Sigmoid colon (tissue), 7 donors: ENCODE data around the gene ADAMTS10. TPM values are rescaled to one million over a fixed set of nuclear protein-coding genes. Genes with fewer than 3 reads are reported as not detected.
"Not testable (repeated sequence)": the region's sequence is repeated elsewhere in the genome, so short reads cannot be mapped to it uniquely, and the experiment has no call there.

Experiments used
- DNase-seq: peaks from one replicate; pipeline ENCODE4 v3.0.0-alpha.2; 2019
- H3K27ac ChIP-seq, 4 donors: fragments of 200-600 bp; sonication (generic); one replicate each; pipeline ENCODE4 v1.5.1; 2016 to 2019; ENCODE audit warnings: mild to moderate bottlenecking in 1 of 4
- H3K27me3 ChIP-seq, 3 donors: fragments of 200-600 bp; sonication (generic); one replicate each; pipeline ENCODE4 v1.5.1; 2019; ENCODE audit warnings: mild to moderate bottlenecking in 1 of 3
- H3K36me3 ChIP-seq, 4 donors: fragments of 200-600 bp; sonication (generic); one replicate each; pipeline ENCODE4 v1.5.1; 2016 to 2019
- H3K4me1 ChIP-seq, 4 donors: fragments of 200-600 bp; sonication (generic); one replicate each; pipeline ENCODE4 v1.5.1; 2017 to 2019
- H3K4me3 ChIP-seq, 4 donors: fragments of 200-600 bp; sonication (generic); one replicate each; pipeline ENCODE4 v1.5.1; 2017 to 2019; ENCODE audit warnings: mild to moderate bottlenecking in 2 of 4, moderate library complexity in 1 of 4
- H3K9me3 ChIP-seq, 4 donors: fragments of 200-600 bp in 3 of 4; sonication (generic) in 3 of 4; one replicate each; pipeline versions ENCODE4 v1.5.1 to v1.6.1; 2013 to 2019
- EP300 ChIP-seq, 4 donors: sonication (generic); formaldehyde crosslinking; IDR thresholded peaks; one replicate each; pipeline ENCODE4 v1.6.1; 2017; ENCODE audit warnings: antibody characterized with exemption in 4 of 4
- POLR2A ChIP-seq, 2 donors: fragments of 450-650 bp; IDR thresholded peaks; one replicate each; pipeline ENCODE4 v1.6.1; 2016; ENCODE audit warnings: antibody characterized with exemption in 2 of 2, mild to moderate bottlenecking in 2 of 2, moderate library complexity in 2 of 2
- POLR2AphosphoS5 ChIP-seq, 4 donors: sonication (generic); formaldehyde crosslinking; IDR thresholded peaks; one replicate each; pipeline ENCODE4 v1.6.1; 2017; ENCODE audit warnings: antibody characterized with exemption in 4 of 4
- WGBS, 2 donors: extraction: QIAGEN DNeasy Blood & Tissue Kit; methylation state at CpG; one replicate each; pipeline ENCODE4 v1.1.7; 2013; 5-methylcytosine and 5-hydroxymethylcytosine counted together
- intact Hi-C: fragments of 100-400 bp; cut with DNase I; formaldehyde crosslinking; loops from one replicate; pipeline ENCODE4 v1.15.1; 2023
- polyA plus RNA-seq, 3 donors: library from polyadenylated mRNA; stranded (reverse); fragments of 200-250 nt; gene quantifications; one replicate each; pipeline ENCODE4 v1.2.3, GENCODE V29; 2013
- total RNA-seq, 4 donors: library from RNA; depleted of rRNA; stranded (reverse); fragments of >200 nt; gene quantifications; one replicate each; pipeline ENCODE4 v1.1.0, GENCODE V29; 2016
- TF ChIP-seq, protein P1 (sequence below), 4 experiments: fragments of 450-650 bp in 3 of 4; fragments of 200-600 bp in 1 of 4; IDR thresholded peaks; one replicate each; pipeline ENCODE4 v1.5.1; 2016 to 2019; ENCODE audit warnings: antibody characterized with exemption in 4 of 4, mild to moderate bottlenecking in 3 of 4, moderate library complexity in 2 of 4
- donor health status: healthy with polysubstance abuse.
- donor health status: Bipolar disorder and iron deficiency.
- donor health status: healthy.

The ADAMTS10 gene
- total and polyA plus RNA-seq, 7 donors: 1.2 to 90.6 (median 21.1) TPM; not detected in 1

- intact Hi-C loops: no loop called here
- 80 to 81% methylated on average over 2 of the region's 2 CpGs for WGBS, 2 donors
These were observed 49.3 kb downstream of the ADAMTS10 start for GRCh38 chr19:8561075-8561764.

DNA sequence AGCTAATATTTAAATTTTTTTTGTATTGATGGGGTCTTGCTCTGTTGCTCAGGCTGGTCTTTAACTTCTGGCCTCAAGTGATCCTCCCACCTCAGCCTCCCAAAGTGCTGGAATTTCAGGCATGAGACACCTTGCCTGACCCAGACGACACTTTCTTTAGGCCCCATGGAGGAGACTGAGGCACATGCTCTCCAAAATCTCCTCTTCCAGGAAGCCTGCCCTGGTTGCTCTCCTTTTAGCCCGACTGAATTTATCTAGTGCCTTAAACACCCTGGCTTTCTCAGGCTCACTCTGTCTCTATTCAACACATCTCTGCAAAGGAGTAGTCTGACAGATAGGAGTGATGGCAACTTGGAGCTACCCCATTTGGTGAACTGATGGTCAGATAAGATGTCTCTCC lies 52.2 kb downstream of the ADAMTS10 start:
- intact Hi-C loops: no loop called here
- TF ChIP-seq, protein P1, sequence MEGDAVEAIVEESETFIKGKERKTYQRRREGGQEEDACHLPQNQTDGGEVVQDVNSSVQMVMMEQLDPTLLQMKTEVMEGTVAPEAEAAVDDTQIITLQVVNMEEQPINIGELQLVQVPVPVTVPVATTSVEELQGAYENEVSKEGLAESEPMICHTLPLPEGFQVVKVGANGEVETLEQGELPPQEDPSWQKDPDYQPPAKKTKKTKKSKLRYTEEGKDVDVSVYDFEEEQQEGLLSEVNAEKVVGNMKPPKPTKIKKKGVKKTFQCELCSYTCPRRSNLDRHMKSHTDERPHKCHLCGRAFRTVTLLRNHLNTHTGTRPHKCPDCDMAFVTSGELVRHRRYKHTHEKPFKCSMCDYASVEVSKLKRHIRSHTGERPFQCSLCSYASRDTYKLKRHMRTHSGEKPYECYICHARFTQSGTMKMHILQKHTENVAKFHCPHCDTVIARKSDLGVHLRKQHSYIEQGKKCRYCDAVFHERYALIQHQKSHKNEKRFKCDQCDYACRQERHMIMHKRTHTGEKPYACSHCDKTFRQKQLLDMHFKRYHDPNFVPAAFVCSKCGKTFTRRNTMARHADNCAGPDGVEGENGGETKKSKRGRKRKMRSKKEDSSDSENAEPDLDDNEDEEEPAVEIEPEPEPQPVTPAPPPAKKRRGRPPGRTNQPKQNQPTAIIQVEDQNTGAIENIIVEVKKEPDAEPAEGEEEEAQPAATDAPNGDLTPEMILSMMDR (IDR thresholded peaks at IDR 0.05): no peak
- TF ChIP-seq POLR2A (IDR thresholded peaks at IDR 0.05) (no peak), POLR2AphosphoS5 (IDR thresholded peaks at IDR 0.05) (no peak), EP300 (IDR thresholded peaks at IDR 0.05) (no peak)
- DNase-seq: no peak
- Histone ChIP-seq H3K4me1 (no peaks in the 10 kb centered on the region), H3K36me3 (no peaks in the 10 kb centered on the region), H3K27me3 (no peaks in the 10 kb centered on the region), H3K4me3 (no peak overlapping the region), H3K9me3 (no peaks in the 10 kb centered on the region), H3K27ac (no peak overlapping the region)
- WGBS, 2 donors: 76 to 87% methylated on average over 2 of the region's 2 CpGs

More at GRCh38 chr19:8561075-8561764, 49.3 kb downstream of the ADAMTS10 start:
- Histone ChIP-seq H3K27ac (no peak overlapping the region), H3K9me3 (no peaks in the 10 kb centered on the region), H3K27me3 (no peaks in the 10 kb centered on the region), H3K36me3 (no peaks in the 10 kb centered on the region), H3K4me3 (no peak overlapping the region), H3K4me1 (no peaks in the 10 kb centered on the region)
- no peak for DNase-seq
- TF ChIP-seq POLR2A (IDR thresholded peaks at IDR 0.05) (no peak), POLR2AphosphoS5 (IDR thresholded peaks at IDR 0.05) (no peak), EP300 (IDR thresholded peaks at IDR 0.05) (no peak)
- TF ChIP-seq, protein P1 (IDR thresholded peaks at IDR 0.05): no peak

GRCh38 chr19:8557642-8558238 lies 52.8 kb downstream of the ADAMTS10 start:
- Histone ChIP-seq H3K4me1 (no peaks in the 10 kb centered on the region), H3K9me3 (no peaks in the 10 kb centered on the region), H3K4me3 (no peak overlapping the region), H3K36me3 (no peaks in the 10 kb centered on the region), H3K27me3 (no peaks in the 10 kb centered on the region), H3K27ac (no peak overlapping the region)
- WGBS, 2 donors: 73 to 83% methylated on average over 6 of the region's 6 CpGs
- no peak for DNase-seq
- intact Hi-C loops: no loop called here
- TF ChIP-seq, protein P1 (IDR thresholded peaks at IDR 0.05): no peak
- TF ChIP-seq EP300 (IDR thresholded peaks at IDR 0.05): no peak
- no peak for TF ChIP-seq POLR2AphosphoS5 (IDR thresholded peaks at IDR 0.05)
- TF ChIP-seq POLR2A (IDR thresholded peaks at IDR 0.05): no peak

DNA sequence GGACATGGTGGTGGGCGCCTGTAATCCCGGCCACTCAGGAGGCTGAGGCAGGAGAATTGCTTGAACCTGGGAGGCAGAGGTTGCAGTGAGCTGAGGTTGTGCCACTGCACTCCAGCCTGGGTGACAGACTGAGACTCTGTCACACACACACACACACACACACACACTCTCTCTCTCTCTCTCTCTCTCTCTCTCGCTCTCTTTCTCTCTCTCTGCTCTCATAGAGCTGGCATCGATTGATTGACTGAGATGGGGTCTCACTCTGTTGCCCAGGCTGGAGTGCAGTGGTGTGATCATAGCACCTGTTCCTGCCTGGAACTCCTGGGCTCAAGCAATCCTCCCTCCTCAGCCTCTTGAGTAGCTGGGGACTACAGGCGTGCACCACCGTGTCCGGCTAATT lies 56.8 kb downstream of the ADAMTS10 start:
- H3K4me3 ChIP-seq, H3K36me3 ChIP-seq, DNase-seq, H3K9me3 ChIP-seq, H3K4me1 ChIP-seq, H3K27me3 ChIP-seq, intact Hi-C loops, H3K27ac ChIP-seq: not testable (repeated sequence)
- WGBS, 2 donors: 93 to 95% methylated on average over 7 of the region's 7 CpGs

DNA sequence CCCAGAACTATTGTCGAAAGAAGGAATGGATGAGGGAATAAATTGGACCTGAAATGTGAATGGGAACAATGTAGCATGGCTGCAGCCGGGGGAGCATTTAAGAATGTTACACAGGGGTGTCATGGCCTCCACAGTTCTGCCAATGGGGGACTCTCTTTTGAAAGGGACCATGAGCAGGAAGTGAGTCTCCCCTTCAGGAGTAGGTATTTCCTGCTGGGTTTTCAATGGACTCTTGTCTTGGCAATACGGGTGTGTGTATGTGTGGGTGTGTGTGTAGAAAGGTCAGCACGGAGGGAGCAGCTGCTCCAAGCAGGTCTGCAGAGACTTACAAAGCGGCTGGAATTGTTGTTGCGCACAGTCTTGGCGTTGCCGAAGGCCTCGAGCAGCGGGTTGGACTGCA lies 57.7 kb downstream of the ADAMTS10 start:
- no peak overlapping the region for H3K27ac ChIP-seq
- intact Hi-C loops: no loop called here
- H3K9me3 ChIP-seq: no peaks in the 10 kb centered on the region
- peaks cover 0 to 5% (median 0%) of the 10 kb centered on the region in 4 donors for H3K36me3 ChIP-seq
- no peaks in the 10 kb centered on the region for H3K4me1 ChIP-seq
- no peak for DNase-seq
- WGBS, 2 donors: 66 to 81% methylated on average over 10 of the region's 10 CpGs
- no peaks in the 10 kb centered on the region for H3K27me3 ChIP-seq
- TF ChIP-seq EP300 (IDR thresholded peaks at IDR 0.05) (no peak), POLR2AphosphoS5 (IDR thresholded peaks at IDR 0.05) (no peak), POLR2A (IDR thresholded peaks at IDR 0.05) (no peak)
- TF ChIP-seq, protein P1 (IDR thresholded peaks at IDR 0.05): no peak
- H3K4me3 ChIP-seq: no peak overlapping the region
